ACC112 (cell line): ENCODE results near the gene TBXAS1.
A peak's percentile ranks its signal among the peaks of the same experiment; 100 is the strongest.

ENCODE experiments used
- H2AFZ ChIP-seq: fragments of 200-600 bp; sonication (generic); one replicate; pipeline ENCODE4 v1.6.0; 2017; ENCODE audit warnings: antibody characterized with exemption, low read length; ENCODE audit not compliant: unreplicated experiment
- H3K27ac ChIP-seq: fragments of 200-600 bp; sonication (generic); 2 replicates; pipeline ENCODE4 v1.5.1; 2014; ENCODE audit warnings: low read depth, mild to moderate bottlenecking, antibody characterized with exemption, low read length, moderate library complexity
- H3K27me3 ChIP-seq: fragments of 200-600 bp; sonication (generic); 2 replicates; pipeline ENCODE4 v1.6.1; 2014; ENCODE audit warnings: mild to moderate bottlenecking, antibody characterized with exemption, low read length, moderate library complexity, mixed read lengths; ENCODE audit not compliant: insufficient read depth
- H3K36me3 ChIP-seq: fragments of 200-600 bp; sonication (generic); 2 replicates; pipeline ENCODE4 v1.6.1; 2016; ENCODE audit warnings: mild to moderate bottlenecking, antibody characterized with exemption, low read length, moderate library complexity, mixed read lengths; ENCODE audit not compliant: insufficient read depth
- H3K4me1 ChIP-seq: fragments of 200-600 bp; sonication (generic); one replicate; pipeline ENCODE4 v1.6.1; 2016; ENCODE audit warnings: low read length, mixed read lengths; ENCODE audit not compliant: insufficient read depth, unreplicated experiment, control insufficient read depth
- H3K4me3 ChIP-seq: fragments of 200-600 bp; sonication (generic); 2 replicates; pipeline ENCODE4 v1.5.1; 2014; ENCODE audit warnings: mild to moderate bottlenecking, low read depth, low read length
- H3K79me2 ChIP-seq: fragments of 200-600 bp; sonication (generic); one replicate; pipeline ENCODE4 v1.6.0; 2016; ENCODE audit warnings: low read length; ENCODE audit not compliant: control insufficient read depth, unreplicated experiment, insufficient read depth

TBXAS1 gene

DNA sequence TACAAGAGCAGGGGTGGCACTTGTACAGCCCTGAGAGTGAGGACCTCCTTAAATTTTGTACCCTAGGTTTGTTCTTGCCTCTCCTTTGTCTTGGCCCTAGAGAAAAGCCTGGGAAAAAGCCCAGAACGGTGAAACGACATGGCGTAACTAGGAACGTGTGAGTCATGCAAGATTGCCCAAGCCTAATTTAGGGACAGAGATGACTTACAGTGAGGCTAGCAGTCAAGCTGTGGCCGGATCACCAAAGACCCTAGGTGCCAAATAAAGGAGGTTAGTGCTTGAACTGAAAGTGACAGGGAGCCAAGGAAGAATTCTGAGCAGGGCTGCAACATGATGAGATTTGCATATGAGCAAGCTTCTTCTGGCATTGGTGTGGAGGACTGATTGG, 25.1 kb downstream of the TBXAS1 start:
- no peak overlapping the region for H2AFZ ChIP-seq

DNA sequence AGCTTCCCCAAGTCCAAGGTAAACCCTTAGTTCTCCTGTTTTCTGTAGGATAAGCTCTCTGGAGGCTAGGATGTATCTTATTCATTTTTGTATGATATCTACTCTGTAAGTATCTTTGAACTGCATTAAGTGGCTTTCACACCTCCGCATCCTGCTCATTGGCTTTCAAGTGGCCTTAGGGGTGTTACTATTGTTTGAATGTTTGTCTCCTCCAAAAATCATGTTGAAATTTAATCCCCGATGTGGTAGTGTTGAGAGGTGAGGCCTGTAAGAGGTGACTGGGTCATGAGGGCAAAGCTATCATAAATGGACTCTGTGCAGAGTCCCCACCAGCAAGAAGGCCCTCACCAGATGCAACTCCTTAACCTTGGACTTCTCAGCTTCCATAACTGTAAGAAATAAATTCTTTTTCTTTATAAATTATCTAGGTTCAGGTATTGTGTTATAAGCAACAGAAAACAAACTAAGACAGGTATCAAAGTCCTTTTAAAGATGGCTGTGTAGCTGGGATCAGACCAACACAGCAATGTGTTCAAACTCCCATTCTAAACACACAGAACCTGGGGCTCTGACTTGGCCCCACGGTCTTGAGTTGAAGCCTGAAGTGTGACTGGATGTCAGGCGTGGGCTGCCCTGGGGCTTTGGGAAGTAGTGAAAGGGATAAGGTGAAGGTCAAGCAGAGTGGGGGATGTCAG, 25.9 kb downstream of the TBXAS1 start:
- Histone ChIP-seq H3K4me3 (no peak overlapping the region), H3K79me2 (no peaks in the 10 kb centered on the region), H3K27ac (peak overlapping the region; percentile 93), H2AFZ (no peak overlapping the region), H3K27me3 (no peaks in the 10 kb centered on the region), H3K4me1 (peaks cover 22% of the 10 kb centered on the region), H3K36me3 (no peaks in the 10 kb centered on the region)

More for the DNA sequence above, 25.1 kb downstream of the TBXAS1 start:
- Histone ChIP-seq H3K4me1 (peaks cover 22% of the 10 kb centered on the region), H3K79me2 (no peaks in the 10 kb centered on the region), H3K27me3 (no peaks in the 10 kb centered on the region), H3K36me3 (no peaks in the 10 kb centered on the region), H3K4me3 (peak overlapping the region; percentile 4; the same call in 1 of the 2 replicates), H3K27ac (peak overlapping the region; percentile 93)

DNA sequence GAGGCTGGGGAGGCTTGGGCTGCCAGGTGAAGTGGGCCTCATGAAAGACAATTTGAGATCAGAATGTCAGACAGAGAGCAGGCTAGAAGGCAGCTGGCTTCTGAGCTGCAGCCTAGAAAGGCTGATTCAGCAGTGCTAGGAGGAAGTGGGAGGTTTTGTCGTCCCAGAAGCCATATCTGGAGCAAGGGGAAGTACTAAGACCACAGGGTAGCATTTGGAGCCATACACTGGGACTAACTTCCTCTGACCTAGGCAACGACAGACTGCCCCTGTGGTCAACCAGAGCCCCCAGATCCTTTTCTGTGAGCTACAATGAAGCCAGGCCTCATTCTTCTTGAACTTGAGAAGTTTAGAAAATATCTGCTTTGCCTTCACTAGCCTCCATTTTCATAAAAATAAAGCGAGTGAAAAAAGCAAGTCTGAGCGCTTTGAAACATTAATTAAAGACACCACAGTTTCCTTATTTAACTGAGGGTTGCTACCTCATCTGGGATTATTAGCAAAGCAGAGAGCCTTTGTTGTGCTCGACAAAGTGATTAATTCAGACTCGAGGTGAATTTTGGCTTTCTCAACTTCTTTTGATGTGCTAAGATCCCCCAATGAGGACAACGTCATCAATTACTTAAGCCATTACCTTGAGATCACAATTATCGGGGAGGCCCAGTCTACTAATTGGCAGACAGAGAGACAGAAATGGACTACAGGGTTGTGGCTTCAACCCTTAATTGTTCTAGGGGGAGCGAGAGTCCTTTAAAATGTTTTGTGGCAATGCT, 26.6 kb downstream of the TBXAS1 start:
- H3K4me3 ChIP-seq, result no peak overlapping the region
- no peaks in the 10 kb centered on the region for H3K79me2 ChIP-seq
- no peaks in the 10 kb centered on the region for H3K36me3 ChIP-seq
- no peak overlapping the region for H2AFZ ChIP-seq
- no peaks in the 10 kb centered on the region for H3K27me3 ChIP-seq
- peak overlapping the region; percentile 93; the same call in 1 of the 2 replicates for H3K27ac ChIP-seq
- peaks cover 22% of the 10 kb centered on the region for H3K4me1 ChIP-seq

DNA sequence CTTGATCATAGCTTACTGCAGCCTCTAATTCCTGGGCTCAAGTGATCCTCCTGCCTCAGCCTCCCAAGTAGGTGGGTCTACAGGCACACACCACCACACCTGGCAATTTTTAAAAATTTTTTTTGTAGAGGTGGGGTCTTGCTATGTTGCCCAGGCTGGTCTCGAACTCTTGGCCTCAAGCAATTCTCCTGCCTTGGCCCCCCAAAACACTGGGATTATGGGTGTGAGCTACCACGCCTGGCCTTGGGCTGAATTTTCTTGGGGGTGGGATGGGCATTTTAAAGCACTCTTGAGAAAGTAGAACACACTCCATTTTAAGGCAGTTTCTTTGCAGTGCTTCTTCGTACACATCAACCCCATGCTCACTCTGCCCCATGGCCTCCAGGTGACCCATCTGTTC, 28.7 kb downstream of the TBXAS1 start:
- Histone ChIP-seq H3K4me1 (peaks cover 16% of the 10 kb centered on the region), H3K4me3 (no peak overlapping the region), H3K27me3 (no peaks in the 10 kb centered on the region), H3K36me3 (no peaks in the 10 kb centered on the region), H3K27ac (no peak overlapping the region), H3K79me2 (no peaks in the 10 kb centered on the region), H2AFZ (no peak overlapping the region)

DNA sequence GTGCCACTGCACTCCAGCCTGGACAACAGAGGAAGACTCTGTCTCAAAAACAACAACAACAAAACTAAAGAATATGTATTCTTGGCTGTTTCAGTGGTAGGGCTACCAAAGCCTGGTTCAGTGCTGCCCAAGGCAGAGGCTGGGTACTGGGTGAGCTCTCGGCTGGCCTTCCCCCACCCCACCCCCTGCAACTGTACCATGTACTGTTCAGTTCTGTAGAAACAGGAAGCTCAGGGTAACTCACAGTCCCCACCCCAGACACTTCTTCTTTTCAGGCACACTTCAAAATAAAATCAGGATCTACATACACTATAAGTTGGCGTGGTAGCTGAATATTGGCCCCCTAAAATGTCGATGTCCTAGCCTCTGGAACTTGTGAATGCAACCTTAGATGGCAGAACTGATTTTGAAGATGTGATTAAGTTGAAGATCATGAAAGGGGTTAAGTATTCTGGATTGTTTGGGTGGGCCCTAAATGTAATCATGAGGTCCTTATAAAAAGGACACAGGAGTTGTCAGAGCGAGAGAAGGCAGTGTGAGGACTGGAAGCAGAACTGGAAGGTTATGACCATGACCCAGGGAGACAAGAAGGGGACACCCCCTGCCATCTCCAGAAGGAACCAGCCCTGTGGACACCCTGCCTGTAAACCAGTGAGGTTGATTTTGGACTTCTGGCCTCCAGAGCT, 31.2 kb downstream of the TBXAS1 start:
- Histone ChIP-seq H3K4me1 (no peaks in the 10 kb centered on the region), H3K36me3 (peaks cover 9% of the 10 kb centered on the region), H3K79me2 (no peaks in the 10 kb centered on the region), H3K4me3 (no peak overlapping the region), H3K27me3 (no peaks in the 10 kb centered on the region), H2AFZ (no peak overlapping the region), H3K27ac (no peak overlapping the region)

DNA sequence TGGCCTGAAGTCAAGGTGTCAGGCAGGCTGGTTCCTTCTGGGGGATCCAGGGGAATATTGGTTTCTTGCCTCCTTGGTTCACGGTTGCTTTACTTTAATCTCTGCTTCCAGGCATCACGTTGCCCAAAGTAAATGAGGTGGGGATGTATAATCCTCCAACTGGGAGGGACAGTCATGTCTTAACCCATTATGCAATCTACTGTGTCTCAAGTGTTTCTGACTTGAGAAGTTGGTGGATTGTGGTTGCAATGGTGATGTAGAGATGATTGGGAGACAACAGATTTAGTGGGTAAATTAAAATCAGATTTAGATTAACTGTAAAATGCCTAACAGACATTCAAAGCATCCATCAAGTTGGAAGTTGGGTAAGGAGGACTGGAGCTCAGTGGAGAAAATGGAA, 32.7 kb downstream of the TBXAS1 start:
- H3K36me3 ChIP-seq, result peaks cover 9% of the 10 kb centered on the region
- no peak overlapping the region for H2AFZ ChIP-seq
- H3K27me3 ChIP-seq, result no peaks in the 10 kb centered on the region
- no peak overlapping the region for H3K4me3 ChIP-seq
- H3K79me2 ChIP-seq, result no peaks in the 10 kb centered on the region
- no peak overlapping the region for H3K27ac ChIP-seq
- no peaks in the 10 kb centered on the region for H3K4me1 ChIP-seq

DNA sequence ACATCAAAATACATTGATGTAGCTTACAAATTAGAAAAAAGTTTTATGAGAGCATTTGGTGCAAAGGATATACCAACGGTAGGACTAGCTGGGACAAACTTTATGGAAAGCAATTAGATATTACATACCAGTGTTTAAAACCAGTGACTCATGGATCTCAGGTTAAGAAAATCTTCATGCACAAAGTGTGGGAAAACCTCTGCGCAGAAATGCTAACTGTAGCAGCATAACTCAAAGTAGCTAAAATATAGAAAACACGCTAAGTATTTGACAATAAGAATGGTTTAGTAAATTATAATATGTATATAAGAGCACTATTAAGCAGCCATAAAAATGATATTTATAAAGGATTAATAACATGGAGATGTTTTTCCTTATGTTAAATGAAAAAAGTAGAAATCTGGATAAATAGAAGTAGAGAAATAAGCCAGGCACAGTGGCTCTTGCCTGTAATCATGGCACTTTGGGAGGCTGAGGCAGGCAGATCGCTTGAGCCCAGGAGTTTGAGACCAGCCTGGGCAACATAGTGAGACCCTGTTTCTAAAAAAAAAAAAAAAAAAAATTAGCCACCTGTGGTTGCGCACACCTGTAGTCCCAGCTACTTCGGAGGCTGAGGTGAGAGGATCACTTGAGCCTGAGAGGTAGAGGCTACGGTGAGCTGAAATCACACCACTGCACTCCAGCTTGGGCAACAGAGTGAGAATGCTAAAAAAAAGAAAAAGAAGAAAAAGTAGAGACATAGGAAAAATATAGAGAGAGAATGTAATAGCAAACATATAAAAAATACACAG, 37.2 kb downstream of the TBXAS1 start:
- Histone ChIP-seq H3K36me3 (peaks cover 9% of the 10 kb centered on the region), H3K4me3 (no peak overlapping the region), H3K4me1 (no peaks in the 10 kb centered on the region), H3K27ac (no peak overlapping the region), H3K27me3 (no peaks in the 10 kb centered on the region), H3K79me2 (no peaks in the 10 kb centered on the region), H2AFZ (no peak overlapping the region)

DNA sequence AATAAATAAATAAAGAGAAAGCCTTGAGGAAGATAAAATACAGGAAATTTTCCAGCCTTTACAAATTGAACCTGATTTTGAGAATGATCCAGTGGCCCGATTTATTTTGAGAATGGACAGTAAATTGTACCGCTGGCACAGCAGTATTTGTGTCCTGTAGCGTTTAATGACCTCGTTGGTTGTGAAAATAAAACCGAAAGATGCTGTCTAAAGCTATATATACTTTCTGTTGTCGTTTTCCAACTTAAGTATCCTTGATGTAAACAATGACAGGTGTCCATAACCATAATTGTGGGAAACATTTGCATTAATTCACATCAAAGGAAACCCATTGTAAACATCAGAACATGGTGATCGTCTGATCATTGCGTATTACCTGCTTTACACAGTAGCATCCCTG, 38.8 kb downstream of the TBXAS1 start:
- H3K79me2 ChIP-seq, result no peaks in the 10 kb centered on the region
- H3K36me3 ChIP-seq, result peaks cover 9% of the 10 kb centered on the region

DNA sequence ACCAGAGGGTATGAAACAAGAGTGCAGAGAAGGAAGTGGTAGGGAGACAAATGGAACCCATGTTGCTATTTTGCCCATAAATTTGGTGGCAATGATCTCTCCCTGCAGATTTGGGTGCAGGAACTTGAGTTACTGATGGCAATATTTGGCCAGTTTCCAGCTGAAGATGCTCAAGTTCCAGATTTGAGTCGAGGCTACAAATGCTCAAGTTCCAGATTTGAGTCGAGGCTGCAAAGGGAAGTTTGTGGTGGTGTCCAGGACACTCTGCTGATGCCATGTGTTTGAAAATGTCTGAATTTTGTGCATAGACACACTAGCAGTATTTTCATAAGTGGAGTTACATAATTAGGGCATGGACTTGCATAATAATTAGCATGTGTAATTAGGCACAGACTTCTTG, 40.8 kb downstream of the TBXAS1 start:
- H3K27ac ChIP-seq, result no peak overlapping the region
- H2AFZ ChIP-seq, result no peak overlapping the region
- H3K4me3 ChIP-seq, result no peak overlapping the region
- H3K27me3 ChIP-seq, result no peaks in the 10 kb centered on the region
- H3K4me1 ChIP-seq, result no peaks in the 10 kb centered on the region
- no peaks in the 10 kb centered on the region for H3K79me2 ChIP-seq
- no peaks in the 10 kb centered on the region for H3K36me3 ChIP-seq

More for the DNA sequence above, 38.8 kb downstream of the TBXAS1 start:
- Histone ChIP-seq H3K4me1 (no peaks in the 10 kb centered on the region), H2AFZ (no peak overlapping the region), H3K27me3 (no peaks in the 10 kb centered on the region), H3K27ac (no peak overlapping the region), H3K4me3 (no peak overlapping the region)

DNA sequence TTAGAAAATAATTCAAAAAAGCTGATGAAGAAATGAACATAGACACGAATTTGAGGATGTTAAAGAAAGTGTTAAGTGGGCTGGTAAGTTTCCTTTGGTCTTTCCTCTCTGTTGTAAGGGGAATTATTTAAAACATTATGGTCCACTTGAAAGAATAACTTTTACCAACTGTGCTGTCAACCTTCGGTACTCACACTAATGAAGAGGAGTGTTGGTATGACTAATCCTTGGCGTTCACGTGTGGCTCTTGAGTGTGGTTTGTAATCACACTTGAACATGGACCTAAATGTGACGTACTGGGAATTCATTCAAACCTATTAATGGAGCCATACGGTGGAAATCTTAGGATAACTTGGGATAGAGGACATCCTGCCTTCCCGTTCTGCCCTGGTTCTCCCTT, 41.3 kb downstream of the TBXAS1 start:
- Histone ChIP-seq H3K36me3 (no peaks in the 10 kb centered on the region), H2AFZ (no peak overlapping the region), H3K27me3 (no peaks in the 10 kb centered on the region), H3K79me2 (no peaks in the 10 kb centered on the region), H3K4me1 (no peaks in the 10 kb centered on the region), H3K4me3 (no peak overlapping the region), H3K27ac (no peak overlapping the region)
